ENCODE results near the gene UQCC3. TPM values are rescaled to one million over a fixed set of nuclear protein-coding genes. Genes with fewer than 3 reads are reported as not detected.

Gene UQCC3
- total and polyA plus RNA-seq, 9 of the 15 experiments (the other 6 are each of a cell fraction or from before 2014, with no cell fraction given): 3.3 to 44.3 (median 8.0) TPM

DNA sequence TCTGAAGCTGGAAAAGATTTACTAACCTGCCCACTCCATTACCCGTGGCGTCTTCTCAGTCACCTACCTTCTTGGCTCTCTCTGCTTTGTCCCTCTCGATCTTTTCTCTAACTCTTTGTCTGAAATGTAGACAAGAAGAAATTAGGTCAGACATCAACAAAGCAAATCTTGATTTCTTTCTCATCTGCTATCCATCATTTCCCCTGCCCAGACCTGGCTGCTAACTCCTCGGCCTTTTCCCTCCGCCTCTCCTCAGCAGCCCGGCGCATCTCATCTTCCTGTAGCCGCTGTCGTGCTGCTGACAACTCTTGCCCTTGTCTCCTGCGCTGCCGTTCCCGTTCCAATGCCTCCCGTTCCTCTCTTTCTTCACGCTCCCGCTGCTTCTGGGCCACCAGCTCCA lies 6.2 kb downstream of the UQCC3 start (continued):
- TF ChIP-seq KDM4B (IDR thresholded peaks at IDR 0.05; ENCODE audit: borderline replicate concordance in 2 of 2, low read depth in 1 of 2) (no peak), CREB1 (IDR thresholded peaks at IDR 0.05) (no peak), CREB1 (CRISPR knock-in tag; IDR thresholded peaks at IDR 0.05) (no peak), ZNF644 (tag; IDR thresholded peaks at IDR 0.05; ENCODE audit: low read depth) (no peak)

DNA sequence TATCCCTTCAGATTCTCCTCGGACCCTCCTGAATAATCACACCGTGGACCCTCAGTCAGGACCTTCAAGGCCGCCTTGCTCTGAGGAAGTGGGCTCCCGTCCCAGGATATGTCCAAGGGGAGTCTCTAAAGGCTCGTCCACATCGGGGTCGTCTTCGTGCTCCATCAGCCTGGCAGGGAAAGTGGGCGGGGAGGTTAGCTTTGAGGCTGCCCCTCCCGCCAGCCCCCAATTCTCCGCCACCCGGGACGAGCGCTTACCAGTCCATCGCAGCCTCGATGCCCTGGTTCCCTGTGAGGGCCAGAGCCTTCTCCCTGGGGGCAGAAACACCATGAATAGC lies 6.9 kb downstream of the UQCC3 start:
- in situ Hi-C loops (cut with MboI) (no loop called here), intact Hi-C loops (cut with micrococcal nuclease) (no loop called here)
- 0 out of 2 replicates have a peak, but pooled peaks have one; percentile 3 for TF ChIP-seq ZNF224 (CRISPR knock-in tag; IDR thresholded peaks at IDR 0.05)
- TF ChIP-seq, protein P1, sequence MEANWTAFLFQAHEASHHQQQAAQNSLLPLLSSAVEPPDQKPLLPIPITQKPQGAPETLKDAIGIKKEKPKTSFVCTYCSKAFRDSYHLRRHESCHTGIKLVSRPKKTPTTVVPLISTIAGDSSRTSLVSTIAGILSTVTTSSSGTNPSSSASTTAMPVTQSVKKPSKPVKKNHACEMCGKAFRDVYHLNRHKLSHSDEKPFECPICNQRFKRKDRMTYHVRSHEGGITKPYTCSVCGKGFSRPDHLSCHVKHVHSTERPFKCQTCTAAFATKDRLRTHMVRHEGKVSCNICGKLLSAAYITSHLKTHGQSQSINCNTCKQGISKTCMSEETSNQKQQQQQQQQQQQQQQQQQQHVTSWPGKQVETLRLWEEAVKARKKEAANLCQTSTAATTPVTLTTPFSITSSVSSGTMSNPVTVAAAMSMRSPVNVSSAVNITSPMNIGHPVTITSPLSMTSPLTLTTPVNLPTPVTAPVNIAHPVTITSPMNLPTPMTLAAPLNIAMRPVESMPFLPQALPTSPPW (CRISPR knock-in tag; IDR thresholded peaks at IDR 0.05): peak; percentile 20; the same call in 1 of the 2 replicates
- no peak for TF ChIP-seq RBM25 (IDR thresholded peaks at IDR 0.05; ENCODE audit: low read depth, low read length, severe bottlenecking)
- TF ChIP-seq ZNF316 (IDR thresholded peaks at IDR 0.05): no peak
- no peak for TF ChIP-seq DDX20 (tag; IDR thresholded peaks at IDR 0.05; ENCODE audit: low read depth)
- DNase-seq (ENCODE audit: extremely low read depth in 1 of 4, low spot score in 3 of 4): no peak
- Histone ChIP-seq H3K36me3 (ENCODE audit: control insufficient read depth, insufficient read depth, low read length) (peaks cover 43% of the 10 kb centered on the region), H3K4me2 (ENCODE audit: insufficient read depth, low read length) (peak overlapping the region; percentile 83), H3K27me3 (ENCODE audit: control insufficient read depth in 2 of 2, insufficient read depth in 2 of 2, low read length in 2 of 2) (no peaks in the 10 kb centered on the region), H4K20me1 (replicated peaks; ENCODE audit: control insufficient read depth, insufficient read depth, low read length) (no peaks in the 10 kb centered on the region), H3K9ac (ENCODE audit: insufficient read depth in 1 of 2, low read depth in 2 of 2, low read length in 2 of 2) (peak overlapping the region; percentile 85 to 99), H3K9me3 (replicated peaks; ENCODE audit: control insufficient read depth, insufficient read depth, low read depth, low read length) (no peaks in the 10 kb centered on the region), H3K4me1 (replicated peaks in 1 of 2; ENCODE audit: control insufficient read depth in 2 of 2, insufficient read depth in 2 of 2, low read length in 2 of 2) (peaks cover 31 to 50% of the 10 kb centered on the region in 2 experiments; a peak in 4 of 5 replicates), H3K9me1 (ENCODE audit: control insufficient read depth, insufficient read depth, low read length) (no peaks in the 10 kb centered on the region), H2AFZ (ENCODE audit: low read depth, low read length) (peak overlapping the region; percentile 99), H3K27ac (ENCODE audit: extremely low read depth, low read depth, low read length) (peak overlapping the region; percentile 80), H3K4me3 (peak overlapping the region; percentile 81), H3K79me2 (ENCODE audit: control insufficient read depth, insufficient read depth, low read length) (peaks cover 46% of the 10 kb centered on the region)
- under 1% methylated on average over 13 of the region's 16 CpGs for WGBS (ENCODE audit: insufficient coverage, low coverage, missing lambda C conversion rate)
- CTCF ChIA-PET (ENCODE audit: low intra/inter-chr PET ratio): no interaction called here
- no peak; the same call in 2 of the 3 replicates for ATAC-seq
- POLR2A ChIA-PET: interaction anchor here (0.6 to 2.7 kb wide), 8 partner anchors 11 to 163 kb away, joined by 3 to 13 read pairs (median 4); partner anchors contain the start of genes BSCL2, C11orf98, CSKMT and EEF1G
- FAIRE-seq: no peak
- no TSS peak for BruUV-seq (replicated peaks)
